Epithelial cell of esophagus (primary cell): ENCODE data around the gene TGFBR1.

Experiments used
- DNase-seq: peaks from one replicate; pipeline ENCODE4 v3.0.0; 2010; ENCODE audit warnings: low read depth
- H3K4me3 ChIP-seq: 2 replicates; pipeline ENCODE4 v1.5.1; 2011; ENCODE audit warnings: mild to moderate bottlenecking, low read length, control low read depth
- CTCF ChIP-seq: IDR thresholded peaks from 2 replicates; pipeline ENCODE4 v1.5.1; 2011; ENCODE audit warnings: low read depth, mild to moderate bottlenecking, low read length, control low read depth, inconsistent platforms; ENCODE audit not compliant: insufficient read depth; ENCODE audit errors: missing control alignments

Gene TGFBR1

GRCh38 chr9:99108131-99108530, 3.2 kb downstream of the TGFBR1 start:
- no peak for TF ChIP-seq CTCF
- H3K4me3 ChIP-seq: no peak overlapping the region
- no peak for DNase-seq

- TF ChIP-seq CTCF: no peak
- H3K4me3 ChIP-seq: no peak overlapping the region
- peak; percentile 35 for DNase-seq
Measured at GRCh38 chr9:99109522-99109921, 4.6 kb downstream of the TGFBR1 start.

GRCh38 chr9:99112750-99113413, 8.0 kb downstream of the TGFBR1 start:
- no peak for DNase-seq
- no peak for TF ChIP-seq CTCF
- H3K4me3 ChIP-seq: no peak overlapping the region

- no peak for DNase-seq
- H3K4me3 ChIP-seq: no peak overlapping the region
- no peak for TF ChIP-seq CTCF
Measured at GRCh38 chr9:99113414-99114048, 8.6 kb downstream of the TGFBR1 start.

GRCh38 chr9:99114049-99114440, 9.1 kb downstream of the TGFBR1 start:
- no peak overlapping the region for H3K4me3 ChIP-seq
- DNase-seq: no peak
- no peak for TF ChIP-seq CTCF

GRCh38 chr9:99114846-99115500, 10.1 kb downstream of the TGFBR1 start:
- H3K4me3 ChIP-seq: no peak overlapping the region
- no peak for DNase-seq
- no peak for TF ChIP-seq CTCF
